H9 (cell line): ENCODE results near the gene ULK1. TPM values are rescaled to one million over a fixed set of nuclear protein-coding genes. Genes with fewer than 3 reads are reported as not detected.

Source experiments
- DNase-seq: peaks from one replicate; pipeline ENCODE4 v3.0.0-alpha.2; 2017
- H2AFZ ChIP-seq: one replicate; pipeline ENCODE4 v1.6.1; 2013; ENCODE audit warnings: mild to moderate bottlenecking, low read length, control low read depth, moderate library complexity
- H2AK5ac ChIP-seq: 2 replicates; pipeline ENCODE4 v1.6.1; 2013; ENCODE audit warnings: low read length, control low read depth, mixed read lengths; ENCODE audit not compliant: insufficient read length
- H2BK120ac ChIP-seq: one replicate; pipeline ENCODE4 v1.6.1; 2013; ENCODE audit warnings: low read depth, mild to moderate bottlenecking, low read length, control low read depth, inconsistent platforms; ENCODE audit not compliant: poor library complexity, severe bottlenecking
- H2BK12ac ChIP-seq: 2 replicates; pipeline ENCODE4 v1.6.1; 2013; ENCODE audit warnings: low read length, control low read depth, mixed read lengths, low read depth; ENCODE audit not compliant: insufficient read length
- H2BK15ac ChIP-seq: 2 replicates; pipeline ENCODE4 v1.6.1; 2013; ENCODE audit warnings: low read depth, low read length, control low read depth
- H2BK20ac ChIP-seq: one replicate; pipeline ENCODE4 v1.6.1; 2013; ENCODE audit warnings: low read depth, mild to moderate bottlenecking, low read length, control low read depth, inconsistent platforms; ENCODE audit not compliant: poor library complexity, severe bottlenecking
- H2BK5ac ChIP-seq: 2 replicates; pipeline ENCODE4 v1.6.1; 2013; ENCODE audit warnings: low read length, control low read depth, mixed read lengths; ENCODE audit not compliant: insufficient read length
- H3K14ac ChIP-seq: 2 replicates; pipeline ENCODE4 v1.6.1; 2013; ENCODE audit warnings: low read length, control low read depth; ENCODE audit not compliant: insufficient read depth
- H3K18ac ChIP-seq: 2 replicates; pipeline ENCODE4 v1.6.1; 2013; ENCODE audit warnings: low read depth, mild to moderate bottlenecking, mixed read lengths, low read length, control low read depth; ENCODE audit not compliant: insufficient read length
- H3K23ac ChIP-seq: 2 replicates; pipeline ENCODE4 v1.6.1; 2013; ENCODE audit warnings: low read length, control low read depth, mixed read lengths, low read depth; ENCODE audit not compliant: insufficient read length
- H3K23me2 ChIP-seq: 2 replicates; pipeline ENCODE4 v1.6.1; 2013; ENCODE audit warnings: low read depth, mild to moderate bottlenecking, mixed read lengths, low read length, control low read depth; ENCODE audit not compliant: insufficient read length, poor library complexity, severe bottlenecking
- H3K27ac ChIP-seq: 2 replicates; pipeline ENCODE4 v1.5.1; 2013; ENCODE audit warnings: low read length, control low read depth, mixed read lengths, low read depth; ENCODE audit not compliant: insufficient read length
- H3K27me3 ChIP-seq: 2 replicates; pipeline ENCODE4 v1.6.1; 2013; ENCODE audit warnings: low read length, control low read depth, inconsistent platforms; ENCODE audit not compliant: insufficient read depth
- H3K4ac ChIP-seq: 2 replicates; pipeline ENCODE4 v1.6.1; 2013; ENCODE audit warnings: low read depth, mild to moderate bottlenecking, control low read depth, inconsistent platforms, low read length, moderate library complexity
- H3K4me1 ChIP-seq: 2 replicates; pipeline ENCODE4 v1.6.1; 2013; ENCODE audit warnings: low read length, control low read depth, inconsistent platforms; ENCODE audit not compliant: insufficient read depth
- H3K4me2 ChIP-seq: 2 replicates; pipeline ENCODE4 v1.6.1; 2013; ENCODE audit warnings: low read length, control low read depth, mixed read lengths; ENCODE audit not compliant: insufficient read length, insufficient read depth
- H3K56ac ChIP-seq: 2 replicates; pipeline ENCODE4 v1.6.1; 2013; ENCODE audit warnings: low read depth, mild to moderate bottlenecking, mixed read lengths, low read length, control low read depth; ENCODE audit not compliant: insufficient read length
- H3K79me1 ChIP-seq: 2 replicates; pipeline ENCODE4 v1.6.1; 2013; ENCODE audit warnings: low read depth, mild to moderate bottlenecking, moderate library complexity, low read length, control low read depth, inconsistent platforms; ENCODE audit not compliant: insufficient read depth, poor library complexity, severe bottlenecking
- H3K79me2 ChIP-seq: 2 replicates; pipeline ENCODE4 v1.6.1; 2013; ENCODE audit warnings: low read length, control low read depth, inconsistent platforms; ENCODE audit not compliant: insufficient read depth
- H3K9ac ChIP-seq: 2 replicates; pipeline ENCODE4 v1.6.1; 2013; ENCODE audit warnings: low read length, control low read depth, mixed read lengths; ENCODE audit not compliant: insufficient read length; ENCODE audit errors: extremely low read depth
- H3K9me3 ChIP-seq: one replicate; pipeline ENCODE4 v1.6.1; 2013; ENCODE audit warnings: low read depth, low read length, inconsistent platforms; ENCODE audit not compliant: control insufficient read depth
- H3T11ph ChIP-seq: one replicate; pipeline ENCODE4 v1.6.1; 2013; ENCODE audit warnings: mild to moderate bottlenecking, low read length, control low read depth, inconsistent platforms
- H4K20me1 ChIP-seq: one replicate; pipeline ENCODE4 v1.6.1; 2013; ENCODE audit not compliant: control insufficient read depth, insufficient read length, insufficient read depth
- H4K5ac ChIP-seq: 2 replicates; pipeline ENCODE4 v1.6.1; 2013; ENCODE audit warnings: low read depth, mild to moderate bottlenecking, mixed read lengths, low read length, control low read depth; ENCODE audit not compliant: insufficient read length
- H4K8ac ChIP-seq: replicated peaks from 2 replicates; pipeline ENCODE4 v1.6.1; 2013; ENCODE audit warnings: low read length, control low read depth, mixed read lengths, low read depth; ENCODE audit not compliant: insufficient read length
- H4K91ac ChIP-seq: 2 replicates; pipeline ENCODE4 v1.6.1; 2013; ENCODE audit warnings: low read depth, mild to moderate bottlenecking, moderate library complexity, mixed read lengths, low read length, control low read depth; ENCODE audit not compliant: insufficient read length
- H3K27ac Mint-ChIP-seq, 3 experiments: 2 replicates in 2 of 3; 3 replicates in 1 of 3; pipeline ENCODE4 v1.8.0; 2020 to 2021; ENCODE audit warnings: mixed read lengths in 3 of 3, mild to moderate bottlenecking in 1 of 3, moderate library complexity in 1 of 3
- H3K27me3 Mint-ChIP-seq: 2 replicates; pipeline ENCODE4 v1.8.0; 2021; ENCODE audit warnings: low read depth, mild to moderate bottlenecking, moderate library complexity, mixed read lengths
- H3K36me3 Mint-ChIP-seq, 3 experiments: 2 replicates in 2 of 3; 3 replicates in 1 of 3; pipeline ENCODE4 v1.8.0; 2020 to 2021; ENCODE audit warnings: low read depth in 3 of 3, mixed read lengths in 3 of 3; ENCODE audit not compliant: insufficient read depth in 1 of 3
- H3K4me1 Mint-ChIP-seq, 2 experiments: 2 replicates each; pipeline ENCODE4 v1.8.0; 2020; ENCODE audit warnings: mixed read lengths in 2 of 2
- H3K4me3 Mint-ChIP-seq, 2 experiments: 2 replicates in 1 of 2; 3 replicates in 1 of 2; pipeline ENCODE4 v1.8.0; 2020 to 2021; ENCODE audit warnings: mild to moderate bottlenecking in 2 of 2, mixed read lengths in 2 of 2, moderate library complexity in 1 of 2
- H3K9me3 Mint-ChIP-seq, 2 experiments: 2 replicates in 1 of 2; 3 replicates in 1 of 2; pipeline ENCODE4 v1.8.0; 2020; ENCODE audit warnings: mild to moderate bottlenecking in 2 of 2, mixed read lengths in 2 of 2, moderate library complexity in 1 of 2
- WGBS: extraction: QIAGEN DNeasy Blood & Tissue Kit; methylation state at CpG from one replicate; pipeline ENCODE4 v1.1.7; 2013; ENCODE audit warnings: missing lambda C conversion rate, low lambda C conversion rate, mixed read lengths; ENCODE audit not compliant: insufficient read length; ENCODE audit errors: extremely low coverage; 5-methylcytosine and 5-hydroxymethylcytosine counted together
- total RNA-seq: library from RNA; stranded (reverse); gene quantifications from 2 replicates; pipeline ENCODE4 v1.2.1, GENCODE V29; 2021
- TF ChIP-seq, protein P1 (sequence below): fragments of 200-600 bp; sonication (generic); conservative IDR thresholded peaks from 3 replicates; pipeline ENCODE4 v1.8.0; 2021; ENCODE audit warnings: antibody characterized with exemption, mild to moderate bottlenecking

The ULK1 gene
- total RNA-seq, 1 experiment from 2014 or later: 57.2 TPM

DNA sequence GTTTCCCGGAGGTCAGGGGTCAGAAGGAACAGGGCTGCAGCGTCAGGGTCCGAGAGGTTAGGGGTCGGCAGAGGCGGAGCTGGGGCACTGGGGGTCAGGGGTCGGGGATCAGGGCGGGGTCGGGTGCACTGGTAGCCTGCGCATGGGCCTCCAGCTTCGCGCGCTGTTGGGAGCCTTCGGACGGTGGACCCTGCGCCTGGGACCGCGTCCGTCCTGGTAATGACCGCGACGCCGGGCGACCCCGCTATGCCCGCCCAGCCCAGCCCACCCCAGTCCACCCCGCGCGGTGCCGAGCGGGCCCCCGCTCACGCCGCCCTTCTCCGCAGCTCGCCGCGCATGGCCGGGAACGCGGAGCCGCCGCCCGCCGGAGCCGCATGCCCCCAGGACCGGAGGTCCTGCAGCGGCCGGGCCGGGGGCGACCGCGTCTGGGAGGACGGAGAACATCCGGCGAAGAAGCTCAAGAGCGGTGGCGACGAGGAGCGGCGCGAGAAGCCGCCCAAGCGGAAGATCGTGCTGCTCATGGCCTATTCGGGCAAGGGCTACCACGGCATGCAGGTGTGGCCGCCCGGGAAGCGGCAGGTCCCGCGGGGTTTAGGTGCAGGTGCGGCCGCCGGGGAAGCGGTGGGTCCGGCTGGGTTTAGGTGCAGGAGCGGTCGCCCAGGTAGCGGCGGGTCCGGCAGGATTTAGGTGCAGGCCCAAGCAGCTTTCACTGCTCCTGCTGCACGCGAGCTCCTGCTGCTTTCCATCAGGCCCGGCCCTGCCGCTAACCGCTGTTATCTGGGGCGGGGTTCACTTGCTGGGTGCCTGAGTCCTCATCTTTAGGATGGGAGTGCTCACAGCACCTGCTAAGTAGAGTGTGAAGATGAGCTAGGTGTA lies 35.4 kb downstream of the ULK1 start:
- Histone ChIP-seq H3K27me3 (no peaks in the 10 kb centered on the region), H2BK5ac (no peak overlapping the region), H2BK20ac (no peak overlapping the region), H4K20me1 (no peaks in the 10 kb centered on the region), H2BK120ac (no peak overlapping the region), H2BK12ac (no peak overlapping the region), H3K9ac (peak overlapping the region; percentile 74), H3K79me2 (peaks cover 7% of the 10 kb centered on the region; the same call in 1 of the 2 replicates), H3K4me1 (no peaks in the 10 kb centered on the region), H3T11ph (no peak overlapping the region), H2AFZ (no peak overlapping the region), H4K91ac (no peak overlapping the region), H4K8ac (no peak overlapping the region), H3K4me2 (peak overlapping the region; percentile 56), H3K79me1 (peaks cover 4% of the 10 kb centered on the region), H3K18ac (peak overlapping the region; percentile 56), H3K23ac (no peak overlapping the region), H2AK5ac (no peak overlapping the region), H3K4ac (no peak overlapping the region), H4K5ac (no peak overlapping the region), H2BK15ac (no peak overlapping the region), H3K14ac (peak overlapping the region; percentile 98), H3K23me2 (peaks cover 13% of the 10 kb centered on the region), H3K56ac (no peak overlapping the region), H3K9me3 (no peaks in the 10 kb centered on the region), H3K27ac (no peak overlapping the region)
- Mint-ChIP-seq H3K27ac (peak overlapping the region; percentile 74 to 95 (median 95); a peak in 6 of 7 replicates), H3K9me3 (peaks cover 4 to 11% of the 10 kb centered on the region in 2 experiments; a peak in 3 of 5 replicates), H3K4me1 (peaks cover 3 to 9% of the 10 kb centered on the region in 2 experiments), H3K4me3 (peak overlapping the region; percentile 93 to 96), H3K27me3 (peaks cover 3% of the 10 kb centered on the region), H3K36me3 (peaks cover 31 to 51% (median 41%) of the 10 kb centered on the region in 3 experiments)
- peak; percentile 53 for DNase-seq
- no CpG with 5 or more reads among the region's 87 CpGs for WGBS
- TF ChIP-seq, protein P1, sequence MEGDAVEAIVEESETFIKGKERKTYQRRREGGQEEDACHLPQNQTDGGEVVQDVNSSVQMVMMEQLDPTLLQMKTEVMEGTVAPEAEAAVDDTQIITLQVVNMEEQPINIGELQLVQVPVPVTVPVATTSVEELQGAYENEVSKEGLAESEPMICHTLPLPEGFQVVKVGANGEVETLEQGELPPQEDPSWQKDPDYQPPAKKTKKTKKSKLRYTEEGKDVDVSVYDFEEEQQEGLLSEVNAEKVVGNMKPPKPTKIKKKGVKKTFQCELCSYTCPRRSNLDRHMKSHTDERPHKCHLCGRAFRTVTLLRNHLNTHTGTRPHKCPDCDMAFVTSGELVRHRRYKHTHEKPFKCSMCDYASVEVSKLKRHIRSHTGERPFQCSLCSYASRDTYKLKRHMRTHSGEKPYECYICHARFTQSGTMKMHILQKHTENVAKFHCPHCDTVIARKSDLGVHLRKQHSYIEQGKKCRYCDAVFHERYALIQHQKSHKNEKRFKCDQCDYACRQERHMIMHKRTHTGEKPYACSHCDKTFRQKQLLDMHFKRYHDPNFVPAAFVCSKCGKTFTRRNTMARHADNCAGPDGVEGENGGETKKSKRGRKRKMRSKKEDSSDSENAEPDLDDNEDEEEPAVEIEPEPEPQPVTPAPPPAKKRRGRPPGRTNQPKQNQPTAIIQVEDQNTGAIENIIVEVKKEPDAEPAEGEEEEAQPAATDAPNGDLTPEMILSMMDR: no peak
